Fibroblast of pulmonary artery (primary cell): ENCODE measurements around the gene LDLRAD4.
A peak's percentile ranks its signal among the peaks of the same experiment; 100 is the strongest.

Source experiments
- DNase-seq: peaks from one replicate; pipeline ENCODE4 v3.0.0-alpha.2; 2010; ENCODE audit warnings: low read depth
- H3K4me3 ChIP-seq: replicated peaks from 2 replicates; pipeline ENCODE4 v1.5.1; 2011; ENCODE audit warnings: low read depth, mild to moderate bottlenecking, control low read depth, low read length, moderate library complexity
- TF ChIP-seq, protein P1 (sequence below): IDR thresholded peaks from 2 replicates; pipeline ENCODE4 v1.5.1; 2011; ENCODE audit warnings: mild to moderate bottlenecking, control low read depth, low read length, inconsistent platforms; ENCODE audit errors: missing control alignments

LDLRAD4 gene

DNA sequence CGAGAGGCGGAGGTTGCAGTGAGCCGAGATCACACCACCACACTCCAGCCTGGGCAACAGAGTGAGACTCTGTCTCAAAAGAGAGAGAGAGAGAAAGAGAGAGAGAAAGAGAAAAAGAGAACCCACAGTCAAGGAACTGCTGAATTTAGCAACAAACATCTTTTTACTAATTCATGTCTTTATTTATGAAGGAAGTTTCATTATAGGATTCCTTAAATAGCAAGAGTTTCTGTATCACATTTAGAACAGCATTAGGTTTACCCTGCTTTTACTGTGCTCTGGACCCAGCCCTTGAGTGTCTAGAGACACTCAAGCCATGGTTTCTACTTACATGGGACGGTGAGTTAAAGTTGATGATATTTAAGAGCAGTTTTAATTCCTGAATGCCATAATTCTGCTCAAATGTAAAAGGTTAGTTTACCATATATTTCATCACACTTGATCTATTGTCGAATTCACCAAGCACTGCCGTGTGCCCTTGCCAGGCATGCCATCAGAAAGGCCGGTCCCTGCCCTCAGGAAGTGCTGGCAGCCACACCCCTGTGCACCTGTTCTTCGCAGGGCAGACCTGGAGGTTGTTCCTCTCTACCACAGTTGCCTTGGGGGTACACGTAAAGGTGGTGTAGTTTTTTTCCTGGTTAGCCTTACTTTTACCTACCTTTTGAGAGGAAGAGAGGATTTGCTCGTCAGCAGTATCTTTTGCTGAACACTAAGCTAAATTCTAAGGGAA, 153.3 kb downstream of the LDLRAD4 start:
- DNase-seq = no peak
- no peak overlapping the region for H3K4me3 ChIP-seq
- TF ChIP-seq, protein P1, sequence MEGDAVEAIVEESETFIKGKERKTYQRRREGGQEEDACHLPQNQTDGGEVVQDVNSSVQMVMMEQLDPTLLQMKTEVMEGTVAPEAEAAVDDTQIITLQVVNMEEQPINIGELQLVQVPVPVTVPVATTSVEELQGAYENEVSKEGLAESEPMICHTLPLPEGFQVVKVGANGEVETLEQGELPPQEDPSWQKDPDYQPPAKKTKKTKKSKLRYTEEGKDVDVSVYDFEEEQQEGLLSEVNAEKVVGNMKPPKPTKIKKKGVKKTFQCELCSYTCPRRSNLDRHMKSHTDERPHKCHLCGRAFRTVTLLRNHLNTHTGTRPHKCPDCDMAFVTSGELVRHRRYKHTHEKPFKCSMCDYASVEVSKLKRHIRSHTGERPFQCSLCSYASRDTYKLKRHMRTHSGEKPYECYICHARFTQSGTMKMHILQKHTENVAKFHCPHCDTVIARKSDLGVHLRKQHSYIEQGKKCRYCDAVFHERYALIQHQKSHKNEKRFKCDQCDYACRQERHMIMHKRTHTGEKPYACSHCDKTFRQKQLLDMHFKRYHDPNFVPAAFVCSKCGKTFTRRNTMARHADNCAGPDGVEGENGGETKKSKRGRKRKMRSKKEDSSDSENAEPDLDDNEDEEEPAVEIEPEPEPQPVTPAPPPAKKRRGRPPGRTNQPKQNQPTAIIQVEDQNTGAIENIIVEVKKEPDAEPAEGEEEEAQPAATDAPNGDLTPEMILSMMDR = no peak

DNA sequence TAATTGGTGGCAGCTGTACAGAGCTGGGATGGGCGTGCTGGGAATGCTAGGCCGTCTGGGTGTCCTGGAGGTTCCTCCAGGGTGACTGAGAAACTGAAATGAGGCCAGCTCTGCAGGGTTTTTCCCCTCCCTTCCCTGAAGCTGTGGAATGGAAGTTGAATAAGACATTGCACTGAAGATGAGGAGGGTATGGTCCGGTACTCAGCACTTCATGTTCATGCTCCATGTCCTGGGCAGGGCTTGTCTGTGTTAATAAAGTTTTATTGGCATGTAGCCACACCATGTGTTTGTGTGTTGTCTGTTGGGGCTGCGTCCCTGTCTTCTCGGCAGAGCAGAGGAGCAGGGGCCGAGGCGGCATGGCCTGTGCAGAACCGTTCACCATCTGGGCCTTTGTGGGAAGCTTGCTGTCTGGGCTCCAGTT, 154.0 kb downstream of the LDLRAD4 start:
- TF ChIP-seq, protein P1 = no peak
- DNase-seq = no peak
- no peak overlapping the region for H3K4me3 ChIP-seq

DNA sequence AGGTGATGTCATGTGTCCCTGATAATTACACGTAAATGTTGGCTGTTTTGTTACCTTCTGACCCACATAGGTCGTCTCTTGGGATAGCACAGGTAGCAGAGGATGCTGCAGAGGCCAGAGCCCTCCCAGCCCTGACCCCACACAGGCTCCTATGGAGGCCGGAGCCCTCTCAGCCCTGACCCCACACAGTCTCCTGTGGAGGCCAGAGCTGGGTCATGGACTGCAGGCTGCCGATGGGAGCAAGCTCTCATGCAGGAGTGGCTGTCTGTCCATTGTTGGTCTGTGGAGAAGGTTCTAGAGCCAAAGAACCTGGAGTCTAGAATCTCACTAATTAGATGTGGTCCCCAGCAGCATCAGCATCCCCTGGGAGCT, 155.5 kb downstream of the LDLRAD4 start:
- no peak overlapping the region for H3K4me3 ChIP-seq
- TF ChIP-seq, protein P1 = no peak
- no peak for DNase-seq

DNA sequence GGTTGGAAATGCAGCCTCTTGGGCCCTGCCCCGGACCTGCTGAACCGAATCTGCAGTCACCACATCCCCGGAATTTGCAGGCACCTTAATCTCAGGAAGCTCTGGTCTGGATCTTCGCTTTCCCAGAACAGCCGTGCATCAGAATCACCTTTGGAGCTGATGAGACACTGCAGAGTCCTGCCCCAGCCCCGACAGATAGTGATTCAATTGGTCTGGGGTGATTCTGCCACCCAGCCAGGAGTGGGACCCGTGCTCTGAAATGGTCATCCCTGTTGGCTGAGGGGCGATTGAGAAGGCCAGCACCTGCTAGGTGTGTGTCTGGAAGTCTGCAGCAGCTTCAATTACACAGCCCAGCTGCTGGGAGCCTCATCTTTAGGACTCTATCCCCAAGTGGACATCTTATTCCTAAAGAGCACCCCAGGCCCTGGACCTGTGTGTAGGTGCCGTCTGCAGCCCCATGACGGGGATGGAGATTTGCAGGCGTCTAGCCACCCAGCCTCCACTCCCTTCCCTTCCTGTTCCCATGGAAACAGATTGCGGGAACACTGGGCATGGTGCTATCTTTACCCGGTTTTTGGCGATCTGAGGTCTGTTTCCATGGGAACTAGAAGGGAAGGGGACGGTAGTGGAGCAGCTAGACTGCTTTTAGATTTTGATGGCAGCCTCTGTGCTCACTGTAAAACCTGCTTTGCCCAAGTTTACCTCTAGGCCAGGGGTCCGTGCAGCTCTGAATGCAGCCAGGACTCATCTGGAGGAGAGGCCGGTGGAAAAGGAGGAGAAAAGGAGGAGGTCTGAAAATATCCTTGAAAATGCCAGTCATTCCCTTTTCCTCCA, 156.1 kb downstream of the LDLRAD4 start:
- H3K4me3 ChIP-seq = no peak overlapping the region
- peak; percentile 59 for DNase-seq
- TF ChIP-seq, protein P1 = no peak

DNA sequence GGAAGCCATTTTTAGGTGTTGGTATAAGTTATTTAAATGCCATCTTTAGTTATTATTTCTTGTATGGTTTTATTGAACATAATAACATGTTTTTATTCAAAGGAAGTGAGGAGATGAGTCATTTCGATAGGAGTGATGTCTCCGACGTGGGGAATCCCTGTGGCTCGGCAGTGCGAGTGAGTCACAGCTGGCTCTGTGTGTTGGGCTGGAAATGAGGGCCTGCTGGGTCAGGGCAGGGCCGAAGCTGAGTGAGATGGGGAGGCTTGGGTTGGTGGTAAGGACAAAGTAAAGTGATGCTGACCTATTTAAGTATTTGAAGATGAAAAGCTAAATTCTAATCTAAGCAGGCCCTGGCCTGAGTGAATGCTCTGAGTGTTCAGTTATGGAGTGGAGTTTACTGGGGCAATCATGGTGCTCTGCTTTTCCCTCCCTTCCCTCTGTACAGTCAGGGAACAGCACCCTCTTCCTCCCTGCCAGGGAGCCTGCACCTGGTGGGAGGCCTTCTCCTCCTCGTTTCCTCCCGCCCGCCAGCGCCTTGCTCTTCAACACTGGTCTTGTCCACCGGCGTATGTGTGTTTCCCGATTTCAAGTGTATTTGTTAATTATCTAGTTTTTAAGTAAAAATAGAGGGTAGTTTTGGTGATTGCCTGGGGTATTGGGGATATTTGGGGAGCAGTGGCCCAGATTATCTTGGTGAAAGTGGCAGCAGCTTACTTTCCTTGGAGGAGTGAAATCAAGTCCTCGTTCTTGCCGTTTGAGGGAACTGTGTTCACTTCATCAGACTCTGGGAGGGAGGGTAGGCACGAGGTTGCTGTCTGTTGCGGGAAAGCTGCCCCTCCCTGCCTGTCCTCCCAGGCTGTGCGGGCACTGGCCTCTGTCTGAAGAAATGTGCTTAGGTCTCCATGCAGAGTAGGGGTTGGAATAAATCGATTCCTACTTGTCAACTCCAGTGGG, 157.0 kb downstream of the LDLRAD4 start:
- DNase-seq = peak; percentile 87
- H3K4me3 ChIP-seq = no peak overlapping the region
- TF ChIP-seq, protein P1 = peak; percentile 3

DNA sequence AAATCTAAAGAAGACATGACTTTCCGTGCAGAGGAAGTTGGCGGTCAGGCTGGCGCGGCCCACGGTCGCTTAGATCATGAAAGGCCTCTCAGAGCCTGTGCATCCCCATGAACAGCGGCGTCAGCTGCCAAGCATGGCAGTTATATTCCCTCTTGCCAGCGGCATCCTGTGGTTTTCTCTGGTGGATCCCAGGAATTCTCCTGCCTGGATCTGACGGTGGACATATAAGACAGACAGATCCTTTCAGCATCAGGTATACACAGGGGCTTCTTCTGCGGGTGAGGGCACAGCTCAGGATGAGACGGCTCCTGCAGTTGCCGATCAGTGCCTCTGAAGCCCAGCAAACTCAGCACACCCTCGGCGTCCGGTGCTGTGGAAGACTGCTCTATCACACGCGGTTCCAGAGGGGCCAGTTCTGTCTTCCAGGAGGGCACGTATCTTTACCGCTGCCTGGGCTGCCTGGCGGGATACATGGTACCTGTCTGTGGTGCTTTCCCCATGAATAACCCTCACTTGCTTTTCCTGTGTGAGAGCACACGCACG, 157.8 kb downstream of the LDLRAD4 start:
- TF ChIP-seq, protein P1 = no peak
- no peak overlapping the region for H3K4me3 ChIP-seq
- no peak for DNase-seq
